Astrocyte of the cerebellum (primary cell): ENCODE results near the gene VASN.

Source experiments
- DNase-seq: peaks from one replicate; pipeline ENCODE4 v3.0.0-alpha.2; 2011; ENCODE audit warnings: low read depth
- H3K4me3 ChIP-seq: 2 replicates; pipeline ENCODE4 v1.5.1; 2011; ENCODE audit warnings: mild to moderate bottlenecking, low read depth, low read length, moderate library complexity
- in situ Hi-C: cut with HindIII; loops from 2 replicates; pipeline ENCODE4 v1.10.0; 2017; ENCODE audit warnings: low sequenced_read_pairs
- TF ChIP-seq, protein P1 (sequence below): IDR thresholded peaks from 2 replicates; pipeline ENCODE4 v1.5.1; 2012; ENCODE audit warnings: low read length, low read depth, moderate library complexity, mild to moderate bottlenecking; ENCODE audit errors: missing control alignments

Gene VASN

DNA sequence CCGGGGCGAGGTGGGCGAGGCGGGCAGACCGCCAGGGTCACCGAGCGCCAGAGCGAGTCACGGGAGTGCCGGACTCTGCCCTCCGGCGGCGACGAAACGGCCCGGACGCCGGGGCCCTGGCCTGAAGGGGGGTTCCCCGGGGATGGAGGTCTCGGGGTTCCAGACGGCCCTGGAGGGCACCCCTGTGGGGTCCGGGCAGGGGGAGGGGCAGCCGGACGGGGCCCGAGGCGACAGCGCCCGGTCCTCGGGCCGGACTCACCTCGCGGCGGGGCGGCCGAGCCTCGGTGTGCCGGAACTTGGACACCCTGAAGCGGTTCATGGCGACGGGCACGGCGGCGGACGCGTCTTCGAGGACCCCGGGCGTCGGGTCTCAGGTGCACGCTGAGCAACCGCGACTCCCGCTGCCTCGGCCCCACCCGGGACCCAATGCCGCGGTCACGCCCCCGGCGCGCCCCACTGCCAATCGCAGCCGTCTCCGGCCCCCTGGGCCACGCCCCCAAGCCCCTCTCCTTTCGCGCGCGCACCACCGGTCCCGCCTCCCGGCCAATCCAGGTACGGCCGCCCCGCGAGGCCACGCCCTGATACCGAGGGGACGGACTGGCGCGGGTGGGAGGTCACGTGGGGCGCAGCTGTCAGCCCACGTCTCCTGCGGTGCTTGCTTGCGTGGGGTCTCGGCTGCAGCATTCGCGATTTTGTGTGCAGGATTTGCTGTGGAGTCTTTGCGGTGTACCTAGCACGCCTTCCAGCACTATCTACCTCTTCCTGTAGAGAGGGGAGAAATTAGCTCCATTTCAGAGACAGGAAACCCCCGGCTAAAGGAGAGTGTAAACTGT lies 44.8 kb downstream of the VASN start, which contains the start of gene CORO7:
CORO7 (minus strand) TSS at position 397 of the 833 bp plus-strand sequence; CDS start at position 319, 78 bp downstream.
- in situ Hi-C loops, result no loop called here
- TF ChIP-seq, protein P1, sequence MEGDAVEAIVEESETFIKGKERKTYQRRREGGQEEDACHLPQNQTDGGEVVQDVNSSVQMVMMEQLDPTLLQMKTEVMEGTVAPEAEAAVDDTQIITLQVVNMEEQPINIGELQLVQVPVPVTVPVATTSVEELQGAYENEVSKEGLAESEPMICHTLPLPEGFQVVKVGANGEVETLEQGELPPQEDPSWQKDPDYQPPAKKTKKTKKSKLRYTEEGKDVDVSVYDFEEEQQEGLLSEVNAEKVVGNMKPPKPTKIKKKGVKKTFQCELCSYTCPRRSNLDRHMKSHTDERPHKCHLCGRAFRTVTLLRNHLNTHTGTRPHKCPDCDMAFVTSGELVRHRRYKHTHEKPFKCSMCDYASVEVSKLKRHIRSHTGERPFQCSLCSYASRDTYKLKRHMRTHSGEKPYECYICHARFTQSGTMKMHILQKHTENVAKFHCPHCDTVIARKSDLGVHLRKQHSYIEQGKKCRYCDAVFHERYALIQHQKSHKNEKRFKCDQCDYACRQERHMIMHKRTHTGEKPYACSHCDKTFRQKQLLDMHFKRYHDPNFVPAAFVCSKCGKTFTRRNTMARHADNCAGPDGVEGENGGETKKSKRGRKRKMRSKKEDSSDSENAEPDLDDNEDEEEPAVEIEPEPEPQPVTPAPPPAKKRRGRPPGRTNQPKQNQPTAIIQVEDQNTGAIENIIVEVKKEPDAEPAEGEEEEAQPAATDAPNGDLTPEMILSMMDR, result no peak
- H3K4me3 ChIP-seq, result peak within 1 kb of the TSS; percentile 82
- DNase-seq, result peak; percentile 42

DNA sequence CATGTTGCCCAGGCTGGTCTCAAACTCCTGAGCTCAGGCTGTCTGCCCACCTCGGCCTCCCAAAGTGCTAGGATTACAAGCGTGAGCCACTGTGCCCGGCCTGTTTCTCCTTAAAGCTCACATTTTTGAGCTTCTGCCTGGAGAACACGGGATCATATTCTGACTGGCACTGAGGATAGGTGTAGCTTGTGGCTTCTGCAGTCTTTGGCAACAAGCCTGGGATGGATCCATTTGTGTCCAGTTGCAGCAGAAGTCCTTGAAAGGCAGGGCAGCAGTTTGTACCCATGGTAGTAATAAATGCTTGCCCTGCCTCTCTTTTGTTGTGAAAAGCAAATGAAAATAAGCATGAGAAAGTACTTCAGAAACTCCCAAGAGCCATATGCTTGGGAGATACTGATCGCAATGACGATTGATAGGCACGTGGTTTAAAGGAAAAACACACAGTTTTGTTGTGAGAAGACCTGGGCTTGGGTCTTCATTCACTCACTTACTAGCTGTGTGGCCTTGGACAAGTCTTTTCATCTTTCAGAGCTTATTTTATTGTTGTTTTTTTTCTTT lies 47.8 kb downstream of the VASN start:
- DNase-seq, result no peak
- TF ChIP-seq, protein P1, result no peak
- H3K4me3 ChIP-seq, result no peak overlapping the region
- in situ Hi-C loops, result no loop called here

DNA sequence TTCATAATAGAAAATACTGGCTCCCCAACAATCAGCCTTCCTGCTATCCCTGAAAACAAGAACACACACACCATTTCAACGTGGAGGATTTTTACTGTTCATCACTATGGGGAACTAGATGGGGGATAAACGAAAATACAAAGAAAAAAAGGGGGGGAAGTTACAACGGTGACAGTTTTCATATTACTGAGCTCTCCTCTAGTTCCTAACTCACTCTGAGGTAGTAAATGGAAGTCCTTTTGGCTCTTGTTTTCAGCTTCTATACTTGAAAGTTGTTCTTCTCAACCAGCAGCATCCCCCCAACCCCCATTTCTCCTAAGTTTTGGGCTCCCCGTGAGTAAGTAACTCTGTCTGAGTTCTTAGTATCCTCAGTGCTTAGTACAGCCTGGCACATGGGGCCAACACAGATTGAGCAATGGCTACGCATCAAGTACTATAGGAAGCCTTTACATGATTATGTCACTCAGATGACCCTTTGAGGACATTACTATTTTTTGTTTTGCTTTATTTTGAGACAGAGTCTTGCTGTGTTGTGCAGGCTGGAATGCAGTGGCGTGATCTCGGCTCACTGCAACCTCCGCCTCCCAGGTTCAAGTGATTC lies 49.0 kb downstream of the VASN start:
- TF ChIP-seq, protein P1, result no peak
- in situ Hi-C loops, result no loop called here
- DNase-seq, result no peak
- H3K4me3 ChIP-seq, result no peak overlapping the region

DNA sequence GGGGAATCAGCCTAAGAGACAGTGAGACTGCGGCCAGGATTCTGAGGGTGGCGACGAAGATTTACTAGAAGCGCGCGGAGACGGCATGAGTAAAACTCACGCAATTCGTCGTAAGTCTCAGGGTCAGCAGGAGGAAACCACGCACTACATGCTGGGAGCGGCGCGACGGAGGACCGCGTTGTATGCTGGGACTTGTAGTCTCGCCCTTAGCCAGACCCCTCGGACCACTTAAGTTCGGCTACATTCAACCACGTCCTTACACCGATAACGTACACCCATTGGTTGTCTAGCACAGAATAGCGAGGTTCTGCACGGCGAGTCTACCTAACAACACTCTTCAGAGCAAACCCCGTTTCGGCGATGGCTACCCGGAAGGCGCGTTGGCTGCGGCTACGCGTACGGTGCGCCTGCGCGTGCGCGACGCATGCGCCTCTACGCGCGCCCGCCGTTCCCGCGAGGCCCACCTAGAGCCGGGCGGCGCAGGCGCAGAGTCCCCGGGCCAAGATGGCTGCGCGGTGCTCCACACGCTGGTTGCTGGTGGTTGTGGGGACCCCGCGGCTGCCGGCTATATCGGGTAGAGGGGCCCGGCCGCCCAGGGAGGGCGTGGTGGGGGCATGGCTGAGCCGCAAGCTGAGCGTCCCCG lies 53.9 kb downstream of the VASN start, which contains the start of gene DNAJA3:
DNAJA3 (plus strand) TSS at position 491 of the 643 bp plus-strand sequence; CDS start at position 505, 14 bp downstream.
- H3K4me3 ChIP-seq, result peak within 1 kb of the TSS; percentile 97
- TF ChIP-seq, protein P1, result no peak
- in situ Hi-C loops, result no loop called here

DNA sequence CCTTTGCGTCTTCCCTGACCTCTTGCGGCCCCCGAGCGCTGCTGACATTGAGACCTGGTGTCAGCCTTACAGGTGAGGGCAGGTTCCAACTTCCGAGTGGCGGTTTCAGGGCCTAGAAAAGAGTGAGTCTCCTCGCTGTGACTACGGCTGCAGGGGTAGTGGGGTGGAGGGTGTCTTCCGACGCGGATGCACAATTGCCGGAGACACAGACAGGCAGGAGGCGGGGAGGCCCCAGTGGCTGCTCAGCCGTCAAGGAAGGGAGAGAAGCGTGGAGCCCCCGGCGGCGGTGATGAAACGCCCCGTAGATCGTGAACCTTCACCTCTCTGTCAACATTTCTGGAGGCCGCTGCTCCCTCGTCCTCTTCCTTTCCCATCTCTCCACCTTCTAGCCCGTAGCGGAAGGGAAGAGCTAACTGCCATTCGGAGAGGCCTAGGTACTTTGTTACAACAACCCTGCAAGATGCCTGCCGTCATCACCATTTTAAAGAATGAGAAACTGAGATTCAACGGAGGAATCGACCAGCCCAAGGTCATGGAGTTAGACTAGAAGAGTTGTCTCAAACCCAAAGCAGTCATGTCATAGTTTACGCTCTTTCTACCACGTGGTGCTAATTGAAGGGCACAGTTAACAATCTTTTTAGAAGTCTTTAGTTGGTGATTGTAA lies 54.5 kb downstream of the VASN start:
- DNase-seq, result no peak
- TF ChIP-seq, protein P1, result no peak
- in situ Hi-C loops, result no loop called here
- H3K4me3 ChIP-seq, result peak overlapping the region; percentile 97

More for the DNA sequence above, 53.9 kb downstream of the VASN start, which contains the start of gene DNAJA3:
- peak; percentile 86 for DNase-seq
